Body of pancreas (tissue), 4 donors: ENCODE data around the gene ZBTB12. TPM values are rescaled to one million over a fixed set of nuclear protein-coding genes. Genes with fewer than 3 reads are reported as not detected.
"Not testable (repeated sequence)": the region's sequence is repeated elsewhere in the genome, so short reads cannot be mapped to it uniquely, and the experiment has no call there.

Experiments
- ATAC-seq: fragments of 150-250 bp; one replicate; pipeline ENCODE4 v1.9.1; 2016
- DNase-seq, 4 donors: peaks; one replicate each; pipeline ENCODE4 v3.0.0-alpha.2; 2019
- H3K27ac ChIP-seq, 4 donors: fragments of 200-600 bp; sonication (generic); 1 replicate in 3 of 4; 2 replicates in 1 of 4; pipeline versions ENCODE4 v1.5.1 to v1.6.1; 2016 to 2019; ENCODE audit warnings: mild to moderate bottlenecking in 1 of 4, mixed read lengths in 1 of 4, moderate library complexity in 1 of 4
- H3K27me3 ChIP-seq, 2 donors: fragments of 200-600 bp; sonication (generic); one replicate each; pipeline ENCODE4 v1.6.0; 2016; ENCODE audit warnings: mild to moderate bottlenecking in 1 of 2
- H3K36me3 ChIP-seq, 2 donors: fragments of 200-600 bp; sonication (generic); replicated peaks in 1 of 2; 2 replicates each; pipeline ENCODE4 v1.5.1; 2016; ENCODE audit warnings: low read depth in 2 of 2; ENCODE audit not compliant: insufficient read depth in 1 of 2
- H3K4me1 ChIP-seq: fragments of 200-600 bp; sonication (generic); one replicate; pipeline ENCODE4 v1.6.0; 2016
- H3K4me3 ChIP-seq, 2 donors: fragments of 200-600 bp; sonication (generic); 1 replicate in 1 of 2; 2 replicates in 1 of 2; pipeline ENCODE4 v1.5.1; 2016 to 2019
- H3K9me3 ChIP-seq, 3 donors: fragments of 200-600 bp; sonication (generic); 1 replicate in 2 of 3; 2 replicates in 1 of 3; pipeline ENCODE4 v1.5.1; 2016
- POLR2A ChIP-seq, 3 donors: fragments of 450-650 bp; IDR thresholded peaks; one replicate each; pipeline ENCODE4 v1.6.1; 2016; ENCODE audit warnings: antibody characterized with exemption in 3 of 3, mild to moderate bottlenecking in 2 of 3
- WGBS, 2 donors: methylation state at CpG; one replicate each; pipeline ENCODE4 v1.1.5; 2017; 5-methylcytosine and 5-hydroxymethylcytosine counted together
- intact Hi-C: fragments of 100-400 bp; cut with DNase I; formaldehyde crosslinking; loops from one replicate; pipeline ENCODE4 v1.15.1; 2023
- total RNA-seq, 2 donors: library from RNA; depleted of rRNA; stranded (reverse); fragments of >200 nt; gene quantifications; one replicate each; pipeline ENCODE4 v1.1.0, GENCODE V29; 2016
- TF ChIP-seq, protein P1 (sequence below), 7 experiments: fragments of 450-650 bp in 4 of 7; fragments of 200-600 bp in 3 of 7; sonication (generic) in 3 of 7; IDR thresholded peaks; one replicate each; pipeline ENCODE4 v1.5.1; 2016 to 2019; ENCODE audit warnings: antibody characterized with exemption in 7 of 7

Gene ZBTB12
- total RNA-seq, 2 donors from 2014 or later, result 2.1 TPM; not detected in 1

DNA sequence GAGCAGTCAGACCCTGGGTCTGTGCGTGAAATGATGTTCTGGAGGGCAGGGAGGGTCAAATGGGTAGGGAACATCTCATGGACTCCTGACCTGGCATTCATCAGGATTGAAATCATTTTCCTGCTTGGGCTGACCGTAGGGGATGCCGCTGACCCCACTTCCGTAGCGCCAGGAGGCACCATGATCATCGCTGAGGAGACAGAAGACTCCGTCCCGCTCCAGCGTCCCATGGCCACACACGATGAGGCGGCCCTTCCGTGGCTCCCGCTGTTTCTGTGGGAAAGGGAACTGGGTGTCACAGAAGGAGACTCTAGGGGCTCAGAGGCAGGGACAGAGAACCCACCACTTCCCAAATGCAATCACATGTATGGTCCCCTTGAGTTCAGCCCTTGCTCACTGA is 41.5 kb downstream of the ZBTB12 start:
- TF ChIP-seq, protein P1, sequence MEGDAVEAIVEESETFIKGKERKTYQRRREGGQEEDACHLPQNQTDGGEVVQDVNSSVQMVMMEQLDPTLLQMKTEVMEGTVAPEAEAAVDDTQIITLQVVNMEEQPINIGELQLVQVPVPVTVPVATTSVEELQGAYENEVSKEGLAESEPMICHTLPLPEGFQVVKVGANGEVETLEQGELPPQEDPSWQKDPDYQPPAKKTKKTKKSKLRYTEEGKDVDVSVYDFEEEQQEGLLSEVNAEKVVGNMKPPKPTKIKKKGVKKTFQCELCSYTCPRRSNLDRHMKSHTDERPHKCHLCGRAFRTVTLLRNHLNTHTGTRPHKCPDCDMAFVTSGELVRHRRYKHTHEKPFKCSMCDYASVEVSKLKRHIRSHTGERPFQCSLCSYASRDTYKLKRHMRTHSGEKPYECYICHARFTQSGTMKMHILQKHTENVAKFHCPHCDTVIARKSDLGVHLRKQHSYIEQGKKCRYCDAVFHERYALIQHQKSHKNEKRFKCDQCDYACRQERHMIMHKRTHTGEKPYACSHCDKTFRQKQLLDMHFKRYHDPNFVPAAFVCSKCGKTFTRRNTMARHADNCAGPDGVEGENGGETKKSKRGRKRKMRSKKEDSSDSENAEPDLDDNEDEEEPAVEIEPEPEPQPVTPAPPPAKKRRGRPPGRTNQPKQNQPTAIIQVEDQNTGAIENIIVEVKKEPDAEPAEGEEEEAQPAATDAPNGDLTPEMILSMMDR (IDR thresholded peaks at IDR 0.05), result no peak
- TF ChIP-seq POLR2A (IDR thresholded peaks at IDR 0.05), result no peak
- Histone ChIP-seq H3K9me3 (no peaks in the 10 kb centered on the region), H3K4me3 (no peak overlapping the region), H3K4me1 (peaks cover 19% of the 10 kb centered on the region), H3K36me3 (peaks cover 11% of the 10 kb centered on the region in 2 donors), H3K27me3 (no peaks in the 10 kb centered on the region), H3K27ac (no peak overlapping the region)
- no peak for DNase-seq
- intact Hi-C loops, result no loop called here
- no peak for ATAC-seq
- WGBS, 2 donors, result 94 to 100% methylated on average over 1 to 12 of the region's 13 CpGs

DNA sequence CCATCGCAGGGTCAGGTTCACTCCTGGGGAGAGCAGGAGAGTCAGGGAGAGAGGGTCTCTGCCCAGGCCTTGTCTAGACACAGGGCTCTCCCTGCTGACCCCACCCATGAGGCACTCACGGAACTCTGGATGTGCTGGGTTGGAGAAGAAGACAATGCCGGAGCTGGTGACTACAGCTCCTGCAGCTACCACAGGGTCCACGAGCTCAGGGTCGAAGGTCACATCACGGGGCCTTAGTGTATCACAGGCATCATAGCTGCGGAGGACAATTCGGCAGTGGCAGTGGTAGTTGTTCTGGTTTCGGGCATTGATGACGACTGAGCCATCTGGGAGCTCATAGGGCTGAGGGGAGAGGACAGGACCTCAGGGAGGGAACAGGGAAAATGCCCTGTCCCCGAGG is 42.0 kb downstream of the ZBTB12 start:
- no peak for TF ChIP-seq POLR2A (IDR thresholded peaks at IDR 0.05)
- TF ChIP-seq, protein P1 (IDR thresholded peaks at IDR 0.05), result no peak
- H3K4me3 ChIP-seq, result no peak overlapping the region
- no peaks in the 10 kb centered on the region for H3K27me3 ChIP-seq
- no peaks in the 10 kb centered on the region for H3K9me3 ChIP-seq
- DNase-seq, result no peak
- peaks cover 19% of the 10 kb centered on the region for H3K4me1 ChIP-seq
- no peak overlapping the region for H3K27ac ChIP-seq
- peaks cover 11% of the 10 kb centered on the region in 2 donors for H3K36me3 ChIP-seq
- no peak for ATAC-seq
- 88 to 93% methylated on average over 9 to 11 of the region's 11 CpGs for WGBS, 2 donors
- intact Hi-C loops, result no loop called here

DNA sequence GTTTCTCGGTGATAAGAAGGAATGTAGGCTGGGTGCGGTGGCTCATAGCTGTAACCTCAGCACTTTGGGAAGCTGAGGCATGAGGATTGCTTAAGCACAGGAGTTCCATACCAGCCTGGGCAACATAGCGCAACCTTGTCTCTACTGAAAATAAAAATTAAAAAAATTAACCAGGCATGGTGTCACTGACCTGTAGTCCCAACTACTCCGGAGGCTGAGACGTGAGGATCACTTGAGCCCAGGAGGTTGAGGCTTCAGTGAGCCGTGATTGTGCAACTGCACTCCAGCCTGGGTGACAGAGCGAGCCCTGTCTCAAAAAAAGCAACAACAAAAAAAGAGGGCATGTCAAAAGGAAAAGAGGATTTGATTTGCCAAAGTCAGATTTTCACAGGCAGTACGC is 43.2 kb downstream of the ZBTB12 start:
- Histone ChIP-seq H3K27me3 (no peaks in the 10 kb centered on the region), H3K9me3 (no peaks in the 10 kb centered on the region), H3K4me1 (peaks cover 14% of the 10 kb centered on the region), H3K4me3 (no peak overlapping the region), H3K27ac (no peak overlapping the region), H3K36me3 (peaks cover 11% of the 10 kb centered on the region in 2 donors)
- TF ChIP-seq, protein P1 (IDR thresholded peaks at IDR 0.05), result no peak
- no peak for TF ChIP-seq POLR2A (IDR thresholded peaks at IDR 0.05)
- DNase-seq, result no peak
- 84 to 85% methylated on average over 8 of the region's 8 CpGs for WGBS, 2 donors
- intact Hi-C loops, result no loop called here
- ATAC-seq, result no peak

DNA sequence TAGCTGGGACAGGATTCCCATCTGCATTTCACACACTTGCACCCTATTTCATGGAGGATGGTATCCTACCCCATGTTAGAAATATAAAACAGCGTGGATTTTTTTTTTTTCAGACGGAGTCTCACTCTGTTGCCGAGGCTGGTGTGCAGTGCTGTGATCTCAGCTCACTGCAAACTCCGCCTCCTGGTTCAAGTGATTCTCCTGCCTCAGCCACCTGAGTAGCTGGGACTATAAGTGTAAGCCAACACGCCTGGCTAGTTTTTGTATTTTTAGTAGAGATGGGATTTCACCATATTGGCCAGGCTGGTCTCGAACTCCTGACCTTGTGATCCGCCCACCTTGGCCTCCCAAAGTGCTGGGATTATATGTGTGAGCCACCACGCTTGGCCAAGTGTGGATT is 44.1 kb downstream of the ZBTB12 start:
- DNase-seq, H3K27me3 ChIP-seq, intact Hi-C loops, H3K27ac ChIP-seq, H3K4me3 ChIP-seq, H3K4me1 ChIP-seq, ATAC-seq, H3K9me3 ChIP-seq: not testable (repeated sequence)
- WGBS, 2 donors, result 88 to 93% methylated on average over 5 to 8 of the region's 8 CpGs
- H3K36me3 ChIP-seq, result peaks cover 11% of the 10 kb centered on the region in 2 donors

DNA sequence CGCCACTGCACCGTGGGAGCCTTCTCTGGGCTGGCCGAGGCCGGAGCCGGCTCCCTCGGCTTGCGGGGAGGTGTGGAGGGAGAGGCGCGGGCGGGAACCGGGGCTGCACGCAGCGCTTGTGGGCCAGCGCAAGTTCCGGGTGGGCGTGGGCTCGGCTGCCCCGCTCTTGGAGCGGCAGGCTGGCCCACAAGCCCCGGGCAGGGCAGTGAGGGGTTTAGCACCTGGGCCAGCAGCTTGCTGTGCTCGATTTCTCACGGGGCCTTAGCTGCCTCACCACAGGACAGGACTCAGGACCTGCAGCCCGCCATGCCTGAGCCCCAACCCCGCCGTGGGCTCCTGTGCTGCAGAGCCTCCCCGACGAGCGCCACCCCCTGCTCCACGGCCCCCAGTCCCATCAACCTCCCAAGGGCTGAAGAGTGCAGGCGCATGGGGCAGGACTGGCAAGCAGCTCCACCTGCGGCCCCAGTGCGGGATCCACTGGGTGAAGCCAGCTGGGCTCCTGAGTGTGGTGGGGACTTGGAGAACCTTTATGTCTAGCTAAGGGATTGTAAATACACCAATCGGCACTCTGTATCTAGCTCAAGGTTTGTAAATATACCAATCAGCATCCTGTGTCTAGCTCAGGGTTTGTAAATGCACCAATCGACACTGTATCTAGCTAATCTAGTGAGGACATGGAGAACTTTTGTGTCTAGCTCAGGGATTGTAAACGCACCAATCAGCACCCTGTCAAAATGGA is 49.7 kb downstream of the ZBTB12 start:
- whole genome bisulfite sequencing, 2 donors, result 79 to 95% methylated on average over 8 to 25 of the region's 35 CpGs
- H3K27me3 ChIP-seq, H3K36me3 ChIP-seq, intact Hi-C loops, H3K4me3 ChIP-seq, H3K27ac ChIP-seq, DNase-seq, H3K4me1 ChIP-seq, H3K9me3 ChIP-seq, ATAC-seq: not testable (repeated sequence)

DNA sequence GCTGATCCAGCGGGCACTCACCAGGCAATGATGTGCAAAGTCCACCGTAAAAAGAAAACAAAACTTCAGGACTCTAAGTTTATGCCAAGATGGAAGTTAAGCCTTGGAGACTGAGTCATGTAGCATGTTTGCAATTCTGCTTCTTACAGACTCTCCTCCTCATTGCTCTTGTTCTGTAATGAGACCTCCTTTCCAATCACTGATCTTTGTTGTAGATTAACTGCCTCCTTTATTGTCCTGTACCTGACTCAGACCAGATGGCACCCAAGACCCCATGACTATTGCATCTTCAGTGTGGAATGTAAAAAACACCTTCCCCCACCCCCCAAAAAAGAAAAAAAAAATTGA is 50.4 kb downstream of the ZBTB12 start:
- intact Hi-C loops, result no loop called here
- Histone ChIP-seq H3K4me3 (no peak overlapping the region), H3K4me1 (no peaks in the 10 kb centered on the region), H3K9me3 (no peaks in the 10 kb centered on the region), H3K36me3 (no peaks in the 10 kb centered on the region), H3K27me3 (no peaks in the 10 kb centered on the region), H3K27ac (no peak overlapping the region)
- 35 to 48% methylated on average over 2 of the region's 2 CpGs for WGBS, 2 donors
- DNase-seq (no peak), ATAC-seq (no peak)
- TF ChIP-seq, protein P1 (IDR thresholded peaks at IDR 0.05), result no peak
